ENCODE measurements around the gene PTPRN2.
"Not testable (repeated sequence)": the region's sequence is repeated elsewhere in the genome, so short reads cannot be mapped to it uniquely, and the experiment has no call there.

The PTPRN2 gene

DNA sequence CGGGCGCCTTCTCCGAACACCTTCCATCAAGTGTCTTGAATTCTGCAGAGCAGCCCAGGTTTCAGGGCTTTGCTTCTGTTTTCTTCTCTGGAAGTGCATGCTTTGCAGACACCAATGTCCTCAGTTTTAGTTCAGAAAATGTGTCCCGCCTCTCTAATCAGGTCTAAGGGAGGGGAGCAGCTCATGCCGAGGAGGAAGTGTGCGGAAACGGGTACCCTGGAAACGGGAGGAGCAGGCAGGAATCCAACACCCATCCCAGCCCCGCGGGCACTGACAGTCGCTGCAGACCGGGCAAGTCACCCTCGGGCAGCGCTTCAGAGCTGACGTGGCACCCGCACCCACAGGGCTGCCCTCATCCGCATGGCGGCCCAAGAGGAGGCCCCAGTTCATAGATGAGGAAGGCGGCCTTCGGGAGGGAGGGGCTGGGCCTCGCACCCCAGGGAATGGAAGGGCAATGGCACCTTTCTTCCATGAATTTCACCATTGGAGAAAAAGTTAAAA lies 912.1 kb downstream of the PTPRN2 start:
- no peak for DNase-seq

DNA sequence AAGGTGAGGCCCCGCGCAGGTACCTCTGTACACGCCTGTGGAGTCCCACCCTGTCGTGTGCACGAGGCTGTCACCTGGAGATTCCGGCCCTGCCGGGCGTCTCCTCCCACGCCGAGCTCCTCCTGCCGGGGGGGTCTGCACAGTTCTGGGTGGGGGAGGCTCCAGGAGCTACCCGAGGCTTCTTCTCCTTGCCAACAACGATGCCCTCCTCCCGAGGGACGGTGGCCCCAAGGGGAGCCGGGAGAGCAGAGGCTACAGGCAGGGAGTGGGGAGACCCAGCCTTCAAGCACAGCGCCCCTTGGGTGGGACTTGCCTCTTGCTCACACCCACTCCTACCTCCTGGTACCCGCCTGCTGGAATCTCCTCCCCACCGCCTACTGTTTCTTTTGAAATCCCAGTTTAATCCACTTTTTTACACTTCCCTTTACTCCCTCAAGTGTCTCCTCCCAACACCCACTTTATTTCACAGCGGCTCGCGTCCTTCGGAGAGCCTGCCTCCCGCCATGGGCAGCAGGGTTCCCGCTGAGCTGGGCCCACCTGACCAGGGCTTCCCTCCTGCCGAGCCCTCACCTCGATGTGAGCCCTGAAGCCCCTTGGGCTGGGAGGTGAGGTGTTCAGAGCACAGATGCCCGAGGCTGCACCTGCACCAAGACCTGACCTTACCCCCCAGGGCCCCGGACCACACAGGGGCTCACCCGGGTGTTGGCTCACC lies 912.8 kb downstream of the PTPRN2 start:
- DNase-seq: no peak

DNA sequence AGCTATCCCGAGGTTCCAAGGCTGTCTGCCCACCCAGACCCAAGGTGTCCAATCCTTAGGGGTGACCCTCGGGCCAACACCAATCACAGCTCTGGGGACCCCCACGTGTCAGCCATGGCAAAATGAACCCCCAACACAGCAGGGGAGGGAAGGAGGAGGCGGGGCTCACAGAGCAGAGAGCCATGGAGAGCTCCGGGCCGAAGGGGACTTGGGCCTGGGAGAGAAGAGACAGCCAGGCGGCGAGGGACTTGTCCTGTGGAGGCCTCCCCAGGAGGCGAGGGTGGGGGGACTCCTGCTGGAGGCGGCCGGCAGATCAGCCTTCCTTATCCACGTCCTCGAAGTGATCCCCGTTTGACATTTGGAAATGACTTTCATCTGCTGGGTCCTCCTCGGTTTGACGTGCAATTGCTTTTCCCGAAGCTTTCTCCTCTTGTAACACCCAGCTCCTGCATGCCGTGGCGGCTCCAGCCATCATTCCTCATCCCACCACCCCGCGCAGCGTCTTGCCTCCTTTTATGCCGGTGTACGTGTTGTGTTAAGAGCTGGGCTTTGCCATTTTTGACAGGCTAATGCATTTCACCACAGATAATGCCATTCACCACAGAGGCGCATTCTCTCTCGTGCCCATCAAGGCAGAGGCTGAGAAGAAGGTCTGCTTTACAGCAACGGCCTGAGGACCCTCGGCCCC lies 913.5 kb downstream of the PTPRN2 start:
- DNase-seq: no peak

DNA sequence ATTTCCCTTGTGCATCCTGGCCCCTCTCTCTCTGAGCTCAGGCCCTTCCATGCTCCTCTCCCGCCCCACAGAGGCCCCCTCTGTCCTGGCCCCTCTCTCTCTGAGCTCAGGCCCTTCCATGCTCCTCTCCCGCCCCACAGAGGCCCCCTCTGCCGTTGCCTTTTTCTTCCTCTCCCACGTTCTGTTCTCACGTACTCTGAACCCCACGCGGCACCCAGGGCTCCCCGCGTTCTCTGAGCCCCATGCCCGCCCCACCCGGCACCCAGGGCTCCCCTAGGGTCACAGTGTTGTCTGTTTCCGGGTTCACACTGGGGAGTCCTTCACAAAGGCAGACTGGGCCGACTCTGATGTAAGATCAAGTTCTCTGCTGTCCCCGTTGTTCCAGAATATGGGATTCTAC lies 914.0 kb downstream of the PTPRN2 start:
- DNase-seq: no peak

DNA sequence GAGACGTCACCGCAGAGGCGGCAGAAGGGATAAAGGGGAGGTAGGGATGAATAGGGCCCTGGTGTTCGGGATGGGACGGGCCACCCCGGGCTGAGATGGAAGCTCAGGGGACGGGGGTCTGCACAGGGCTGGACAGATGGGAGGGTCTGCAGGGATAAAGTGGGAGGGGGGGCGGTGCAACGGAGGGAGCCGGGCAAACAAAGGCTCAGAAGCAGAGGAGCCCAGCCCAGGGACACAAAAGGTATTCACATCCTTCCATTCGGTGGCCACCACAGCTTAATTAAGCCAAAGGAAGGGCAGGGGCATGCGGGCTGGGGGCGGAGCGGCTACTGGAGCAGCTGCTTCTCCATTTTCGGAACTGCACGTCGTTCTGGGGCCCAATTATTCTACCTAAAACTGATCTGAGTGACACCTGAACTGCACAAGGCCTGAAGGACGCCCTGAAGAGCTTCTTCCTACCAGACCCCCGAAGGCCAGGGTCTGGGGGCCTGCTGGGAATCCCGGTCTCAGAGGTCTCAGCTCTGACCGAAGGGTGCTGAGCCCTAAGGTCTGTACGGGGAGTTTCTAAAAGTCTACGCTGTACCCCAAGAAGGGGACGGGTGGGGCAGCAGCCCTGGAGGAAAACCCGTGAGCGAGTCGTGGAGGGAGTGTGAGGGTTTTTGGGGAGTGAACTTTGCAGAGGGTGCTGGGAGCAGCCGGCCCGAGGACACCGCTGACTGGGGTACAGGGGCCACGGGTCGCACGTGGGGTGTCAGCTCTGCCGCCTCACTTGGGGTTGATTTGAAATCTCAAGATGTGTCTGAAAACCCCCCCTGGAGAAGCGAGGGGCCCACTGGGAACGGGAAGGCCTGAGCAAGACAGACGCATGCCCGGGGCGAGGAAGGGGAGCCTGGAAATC lies 916.0 kb downstream of the PTPRN2 start:
- no peak for DNase-seq

DNA sequence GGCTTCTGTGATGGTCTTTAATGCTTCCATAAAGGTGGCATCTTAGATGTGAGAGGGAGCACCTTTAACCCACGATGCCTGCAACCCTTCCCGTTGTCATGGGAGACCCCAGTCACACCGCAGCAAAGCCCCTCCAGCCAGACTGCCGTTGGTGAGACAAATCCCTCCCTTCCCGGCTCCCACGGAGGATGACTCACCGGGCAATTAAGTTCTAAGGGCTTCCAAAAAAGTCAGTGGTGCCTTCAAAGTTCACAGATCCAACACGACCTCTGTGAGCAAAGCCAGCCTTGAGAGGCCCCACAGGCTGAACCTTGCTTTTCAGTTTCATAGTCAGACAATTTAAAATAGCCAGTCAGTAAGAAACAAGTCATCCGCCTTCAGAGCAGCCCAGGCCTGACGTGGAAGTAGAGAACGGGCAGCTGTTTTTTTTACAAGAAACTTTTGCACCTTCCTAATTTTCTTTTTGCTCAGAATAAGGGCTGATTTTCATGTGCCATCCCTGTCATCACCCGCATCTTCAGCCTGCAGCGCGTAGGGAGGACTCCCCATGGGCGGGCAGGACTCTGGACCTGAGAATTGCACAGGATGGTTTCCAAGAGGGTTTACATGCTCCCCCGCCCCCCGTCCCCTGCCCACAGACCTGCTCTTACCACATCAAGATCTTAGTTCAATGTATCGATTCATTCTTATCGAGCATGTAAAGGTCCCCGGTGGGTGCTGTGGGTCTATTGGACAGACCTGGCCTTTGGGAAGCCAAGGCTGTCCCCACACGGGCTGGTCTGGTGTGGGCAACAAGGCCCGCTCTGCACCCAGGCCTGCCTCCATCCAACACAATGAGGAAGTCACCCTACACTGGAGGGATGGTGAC lies 916.9 kb downstream of the PTPRN2 start:
- no peak for DNase-seq

DNA sequence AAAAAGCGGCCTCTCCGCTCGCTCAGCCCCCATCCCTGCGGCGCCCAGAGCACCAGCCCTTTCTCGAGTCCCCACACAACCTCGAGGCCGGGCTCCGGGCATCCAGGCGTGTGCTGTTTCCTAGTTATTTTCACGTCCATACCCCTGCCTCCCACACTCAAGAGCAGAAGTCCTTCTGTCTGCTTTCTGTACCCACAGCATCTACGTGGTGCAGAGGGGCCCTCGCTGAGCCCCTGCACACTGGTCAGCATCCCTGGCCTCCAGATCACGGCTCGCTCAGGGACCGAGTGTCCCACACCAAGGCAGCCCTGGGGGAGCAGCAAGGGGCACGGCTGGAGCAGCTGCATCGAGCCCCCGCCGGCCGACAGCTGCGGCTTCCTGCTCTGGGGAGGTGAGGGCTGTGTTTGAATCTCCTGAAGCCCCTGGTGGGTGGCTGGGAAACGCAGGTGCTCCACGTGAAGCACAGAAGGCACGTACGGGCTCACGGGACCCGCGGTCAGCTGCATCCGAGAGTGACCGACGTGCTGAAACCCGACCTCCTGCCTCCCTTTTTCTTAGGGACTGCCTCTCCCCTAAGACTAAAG lies 917.8 kb downstream of the PTPRN2 start:
- no peak for DNase-seq

DNA sequence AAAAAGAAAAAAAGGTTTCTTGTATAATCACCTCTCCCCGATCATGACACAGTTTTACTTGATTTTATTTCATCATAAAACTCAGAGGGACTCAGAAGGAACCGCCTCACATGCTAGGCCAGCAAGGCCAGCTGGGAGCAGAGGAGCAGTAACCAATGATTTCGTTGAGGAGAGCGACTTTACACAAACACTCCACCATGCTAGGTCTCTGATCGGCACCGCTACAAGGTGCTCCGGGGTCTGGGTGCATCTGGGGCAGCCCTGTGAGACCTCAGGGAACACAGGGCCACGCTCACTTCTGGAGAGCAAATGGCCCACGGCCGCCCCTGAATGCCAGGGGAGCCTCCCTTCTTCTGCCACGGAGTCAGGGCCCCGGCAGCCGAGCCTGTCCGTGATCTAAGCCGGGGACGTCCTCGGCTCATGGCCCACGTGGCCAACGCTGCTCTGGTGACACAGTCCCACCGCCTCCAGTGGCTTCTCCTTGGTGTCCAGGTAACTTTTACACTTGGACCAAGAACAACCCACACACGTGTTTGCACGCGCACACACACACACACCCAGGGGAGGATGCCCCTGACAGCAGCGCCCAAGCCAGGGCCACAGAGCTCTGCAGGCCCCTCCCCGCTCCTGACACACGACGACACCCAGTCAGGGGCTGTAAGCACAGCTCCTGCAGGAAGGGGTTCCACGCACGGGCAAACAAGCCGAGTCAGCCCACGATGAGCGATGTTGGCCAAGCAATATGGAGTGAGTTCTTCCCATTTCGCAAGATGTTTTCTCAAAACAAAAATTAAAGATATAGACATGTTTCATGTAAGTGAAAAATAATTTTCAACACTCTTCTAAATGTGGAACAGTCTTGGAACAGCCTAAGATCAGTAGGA lies 918.5 kb downstream of the PTPRN2 start:
- DNase-seq: no peak

DNA sequence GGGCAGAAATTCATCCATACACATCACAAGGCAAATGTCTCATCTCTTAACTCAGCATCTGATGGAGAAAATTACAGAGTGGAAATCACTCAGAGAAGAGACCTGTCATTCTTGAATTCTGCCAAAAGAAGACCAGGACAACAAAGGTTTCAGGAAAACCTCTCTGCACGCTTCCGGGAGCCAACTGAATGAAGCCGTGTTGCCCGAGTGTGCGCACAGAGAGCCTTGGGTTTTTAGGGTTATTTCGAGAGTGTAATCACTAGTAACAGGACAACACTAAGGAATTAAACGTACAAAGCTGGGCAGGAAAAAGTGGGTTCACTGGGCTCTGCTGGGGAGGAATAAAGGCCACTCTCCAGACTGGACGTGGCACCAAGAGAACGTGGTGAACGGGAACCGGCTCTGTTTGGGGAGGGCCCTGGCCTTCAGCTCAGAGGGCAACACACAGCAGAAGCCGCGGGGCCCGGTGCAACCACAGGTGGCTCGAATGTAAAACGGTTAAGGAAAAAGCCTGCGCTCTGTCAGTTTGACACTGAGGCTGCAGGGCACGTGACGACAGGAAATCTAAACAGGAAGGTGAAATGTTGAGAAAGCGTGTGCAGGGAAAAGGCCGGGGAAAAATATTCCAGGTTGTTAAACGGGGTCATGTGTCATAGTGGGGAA lies 919.3 kb downstream of the PTPRN2 start:
- no peak for DNase-seq

DNA sequence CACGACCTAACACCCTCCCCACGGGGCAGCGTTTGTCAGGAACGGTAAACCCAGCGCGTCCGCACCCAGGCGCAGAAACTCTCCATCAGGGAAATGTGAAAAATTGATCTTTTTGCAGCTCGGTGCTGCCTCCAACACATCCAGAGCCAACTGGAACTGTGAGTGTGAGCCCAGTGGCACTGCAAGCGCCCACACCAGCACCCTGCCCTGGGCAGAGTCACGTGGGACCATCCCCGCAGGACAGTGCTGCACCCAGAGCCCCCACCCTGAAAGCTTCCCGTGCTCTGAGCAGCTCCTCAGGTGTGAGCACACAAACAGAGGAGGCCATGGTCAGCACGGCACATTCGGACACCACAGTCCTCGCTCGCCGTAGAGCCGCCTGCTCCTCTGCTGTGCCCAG lies 919.9 kb downstream of the PTPRN2 start:
- DNase-seq: no peak

DNA sequence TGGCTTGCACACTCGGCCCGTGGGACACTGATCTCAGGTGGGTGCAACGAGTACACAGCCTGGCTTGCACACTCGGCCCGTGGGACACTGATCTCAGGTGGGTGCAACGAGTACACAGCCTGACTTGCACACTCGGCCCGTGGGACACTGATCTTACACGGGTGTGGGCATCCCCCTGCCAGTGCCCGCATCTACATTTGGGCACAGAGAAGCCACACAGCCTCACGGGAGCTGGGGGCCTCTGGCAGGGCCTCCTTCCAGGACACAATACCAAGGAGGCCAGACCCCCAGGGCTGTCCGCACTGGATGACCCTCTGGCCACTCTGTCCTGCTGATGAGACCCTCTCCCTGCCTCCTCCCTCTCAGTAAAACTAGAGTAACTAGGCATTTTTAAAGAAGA lies 920.4 kb downstream of the PTPRN2 start:
- DNase-seq: no peak

DNA sequence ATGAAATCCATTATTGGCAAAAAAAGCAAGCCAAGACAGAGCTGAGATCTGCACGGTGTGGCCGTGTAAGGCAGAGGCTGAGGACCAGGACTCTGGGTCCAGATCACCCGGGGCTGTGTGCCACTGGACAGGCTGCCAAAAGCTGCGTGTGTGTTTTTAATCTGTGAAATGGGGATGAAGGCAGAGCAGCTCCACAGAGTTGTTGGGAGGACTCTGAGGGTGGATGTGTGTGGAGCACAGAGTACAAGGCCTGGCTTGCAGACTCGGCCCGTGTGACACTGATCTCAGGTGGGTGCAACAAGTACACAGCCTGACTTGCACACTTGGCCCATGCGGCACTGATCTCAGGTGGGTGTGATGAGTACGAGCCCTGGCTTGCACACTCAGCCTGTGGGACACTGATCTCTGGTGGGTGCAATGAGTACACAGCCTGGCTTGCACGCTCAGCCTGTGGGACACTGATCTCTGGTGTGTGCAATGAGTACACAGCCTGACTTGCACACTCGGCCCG lies 921.0 kb downstream of the PTPRN2 start:
- DNase-seq: no peak

DNA sequence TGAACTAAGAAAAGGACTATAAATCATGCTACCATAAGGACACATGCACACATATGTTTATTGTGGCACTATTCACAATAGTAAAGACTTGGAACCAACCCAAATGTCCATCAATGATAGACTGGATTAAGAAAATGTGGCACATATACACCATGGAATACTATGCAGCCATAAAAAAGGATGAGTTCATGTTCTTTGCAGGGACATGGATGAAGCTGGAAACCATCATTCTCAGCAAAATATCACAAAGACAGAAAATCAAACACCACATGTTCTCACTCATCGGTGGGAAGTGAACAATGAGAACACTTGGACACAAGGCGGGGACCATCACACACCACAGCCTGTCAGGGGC lies 922.0 kb downstream of the PTPRN2 start:
- DNase-seq: not testable (repeated sequence)

DNA sequence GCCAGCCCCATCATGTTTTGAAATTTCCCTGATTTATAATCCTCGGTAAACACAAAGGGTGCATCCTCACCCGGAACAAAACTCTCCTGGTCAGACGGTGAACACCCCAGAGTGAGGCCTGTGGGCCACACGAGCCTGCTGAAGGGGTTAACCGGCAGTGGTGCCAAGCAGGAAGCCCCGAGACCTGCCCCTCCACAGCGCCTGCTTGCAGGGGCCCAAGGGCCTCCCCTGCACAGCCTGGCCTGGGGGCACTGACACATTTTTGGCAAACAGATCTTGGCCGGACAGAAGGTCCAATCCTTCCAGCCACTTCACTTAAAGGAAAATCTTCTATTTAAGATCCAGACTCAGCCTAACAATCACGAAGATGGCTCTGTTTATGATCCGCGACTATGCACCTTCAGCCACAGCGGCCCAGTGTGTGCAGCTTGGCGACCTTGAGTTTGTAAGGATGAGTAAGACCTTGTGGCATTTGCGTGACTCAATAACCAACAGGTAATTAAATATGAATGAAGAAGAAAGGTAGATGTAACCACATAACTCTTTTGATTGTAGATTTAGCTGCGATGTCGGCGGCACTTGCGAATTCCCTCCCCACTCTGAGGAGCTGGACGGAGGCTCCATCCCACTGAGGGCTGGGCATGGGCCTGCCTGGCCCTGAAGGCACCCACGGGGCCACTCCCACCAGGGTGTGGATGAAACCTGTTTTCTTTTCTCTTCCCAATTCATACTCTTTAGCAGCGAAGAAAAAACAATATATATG lies 922.6 kb downstream of the PTPRN2 start:
- DNase-seq: no peak

DNA sequence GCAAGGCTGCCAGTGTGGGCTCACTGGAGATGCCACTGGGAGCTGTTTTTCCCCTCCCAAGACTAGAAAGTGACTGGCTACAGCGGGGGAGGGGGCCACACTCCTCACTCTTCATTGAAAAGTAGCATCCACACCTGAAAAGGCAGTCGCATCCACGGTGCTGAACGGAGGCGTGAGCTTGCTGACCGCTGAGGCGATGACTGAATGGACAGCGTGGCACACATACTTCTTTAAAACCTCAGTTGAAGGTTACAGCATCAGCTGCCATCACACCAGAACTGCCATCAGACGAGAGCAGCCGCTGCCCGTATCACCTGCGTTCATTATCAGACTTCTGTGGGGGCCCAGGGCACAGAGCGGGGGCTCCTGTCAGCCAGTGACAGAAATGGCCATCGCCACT lies 923.6 kb downstream of the PTPRN2 start:
- no peak for DNase-seq

DNA sequence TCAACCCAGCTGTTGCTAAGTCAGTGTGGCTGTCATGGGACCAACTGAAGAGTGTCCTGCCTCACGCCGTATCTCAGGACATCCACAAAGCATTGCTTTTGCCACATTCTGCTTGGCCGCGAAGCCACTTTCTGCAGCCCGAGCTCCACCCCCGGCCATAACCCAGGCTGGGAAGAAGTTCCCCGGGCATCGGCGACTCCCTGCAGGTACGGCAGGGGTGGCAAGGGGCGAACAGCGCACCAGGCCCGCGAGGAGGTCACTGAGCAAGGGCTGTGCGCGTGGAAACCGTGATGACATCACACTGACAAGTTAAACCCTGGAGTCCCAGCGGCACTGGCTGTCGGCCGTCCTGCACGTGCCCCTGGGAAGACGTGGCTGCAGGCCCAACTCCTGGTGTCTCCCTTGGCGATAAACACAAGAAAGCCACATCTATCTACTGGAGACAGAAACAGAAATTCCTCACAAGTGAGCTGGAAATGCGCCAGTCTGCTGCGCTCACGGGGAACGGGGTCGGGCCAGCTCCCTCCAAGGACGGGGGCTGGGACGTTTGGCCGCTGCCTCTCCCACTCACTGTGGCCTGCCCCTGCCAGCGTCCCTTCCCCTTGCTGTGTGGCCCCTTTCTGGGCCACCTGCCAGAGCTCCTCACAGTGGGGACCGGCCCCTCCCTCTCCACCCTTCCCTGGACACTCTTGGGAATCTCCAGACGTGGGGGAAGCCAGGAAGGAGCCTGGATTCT lies 924.5 kb downstream of the PTPRN2 start:
- no peak for DNase-seq

DNA sequence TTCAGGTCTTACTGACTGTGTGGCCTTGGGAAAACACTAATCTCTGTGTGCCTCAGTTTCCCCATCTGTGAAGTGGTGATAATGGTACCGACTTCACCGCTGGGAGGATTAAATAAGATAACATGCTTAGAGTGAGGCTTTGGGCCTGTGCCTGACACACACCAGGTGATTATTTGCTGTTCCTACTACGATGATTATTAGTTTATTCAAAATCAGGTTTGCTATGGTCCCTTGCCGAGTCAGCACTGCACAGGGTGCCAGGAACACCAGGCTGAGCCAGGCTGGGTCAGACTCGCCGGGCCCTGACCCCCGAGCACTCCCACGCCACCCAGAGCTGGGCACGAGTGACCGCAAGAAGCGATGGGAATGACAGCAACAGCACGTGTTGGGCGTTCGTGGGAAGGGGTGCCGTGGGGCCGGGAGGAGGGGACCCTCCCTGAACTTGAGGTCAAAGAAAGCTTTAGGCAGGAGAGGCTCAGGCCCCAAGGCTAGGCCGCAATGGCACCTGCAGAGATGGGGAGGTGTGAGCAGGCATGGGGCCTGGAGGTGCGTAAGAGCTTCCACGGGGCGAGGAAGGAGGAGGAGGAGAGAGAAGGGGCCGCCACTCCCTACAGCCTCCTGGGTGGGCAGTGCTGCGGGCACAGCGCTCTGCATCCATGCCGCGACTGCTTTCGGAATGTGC lies 925.4 kb downstream of the PTPRN2 start:
- no peak for DNase-seq

DNA sequence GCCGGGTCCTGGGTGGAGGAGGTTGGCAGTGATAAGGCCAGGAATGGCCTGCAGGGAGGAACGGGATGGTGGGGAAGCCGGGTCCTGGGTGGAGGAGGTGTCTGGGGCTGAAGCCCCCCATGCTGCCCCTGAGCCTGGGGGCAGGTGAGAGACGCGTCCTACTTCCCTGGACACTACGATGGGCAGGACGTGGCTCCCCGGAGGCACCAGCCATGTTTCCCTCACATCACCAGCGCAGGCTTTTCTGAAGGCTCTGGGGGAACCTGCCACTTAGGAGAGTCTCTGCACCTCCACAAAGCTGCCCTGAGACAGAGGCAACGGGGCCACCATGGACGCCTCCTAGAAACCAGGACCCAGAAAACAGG lies 926.0 kb downstream of the PTPRN2 start:
- no peak for DNase-seq
